Smooth muscle cell (in vitro differentiated cells): Measurements from ENCODE around the gene SLC6A8. TPM values are rescaled to one million over a fixed set of nuclear protein-coding genes. Genes with fewer than 3 reads are reported as not detected.

ENCODE experiments used
- DNase-seq: peaks from one replicate; lab custom pipeline; 2025; ENCODE audit not compliant: unreplicated experiment; lab: John Stamatoyannopoulos, UW
- H2AFZ ChIP-seq: fragments of 200-600 bp; sonication (generic); 2 replicates; pipeline ENCODE4 v1.6.0; 2016; ENCODE audit warnings: antibody characterized with exemption, low read depth, mild to moderate bottlenecking
- H3F3A ChIP-seq: fragments of 200-600 bp; sonication (generic); 2 replicates; pipeline ENCODE4 v1.6.0; 2017; ENCODE audit warnings: antibody characterized with exemption, low read depth
- H3K27ac ChIP-seq: fragments of 200-600 bp; sonication (generic); 2 replicates; pipeline ENCODE4 v1.5.1; 2016; ENCODE audit warnings: low read depth, mild to moderate bottlenecking
- H3K27me3 ChIP-seq: fragments of 200-600 bp; sonication (generic); 2 replicates; pipeline ENCODE4 v1.6.1; 2016; ENCODE audit warnings: low read depth, mild to moderate bottlenecking
- H3K36me3 ChIP-seq: fragments of 200-600 bp; sonication (generic); 2 replicates; pipeline ENCODE4 v1.5.1; 2016; ENCODE audit warnings: low read depth
- H3K4me1 ChIP-seq: fragments of 200-600 bp; sonication (generic); 2 replicates; pipeline ENCODE4 v1.5.1; 2016; ENCODE audit warnings: low read depth
- H3K4me2 ChIP-seq: fragments of 200-600 bp; sonication (generic); 2 replicates; pipeline ENCODE4 v1.6.0; 2016; ENCODE audit warnings: mild to moderate bottlenecking
- H3K4me3 ChIP-seq: fragments of 200-600 bp; sonication (generic); 2 replicates; pipeline ENCODE4 v1.5.1; 2016; ENCODE audit warnings: mild to moderate bottlenecking
- H3K79me2 ChIP-seq: fragments of 200-600 bp; sonication (generic); 2 replicates; pipeline ENCODE4 v1.6.0; 2016; ENCODE audit warnings: low read depth, mild to moderate bottlenecking
- H3K9ac ChIP-seq: fragments of 200-600 bp; sonication (generic); 2 replicates; pipeline ENCODE4 v1.6.0; 2016; ENCODE audit warnings: low read depth
- H3K9me3 ChIP-seq: fragments of 200-600 bp; sonication (generic); replicated peaks from 2 replicates; pipeline ENCODE4 v1.5.1; 2016; ENCODE audit warnings: low read depth
- H4K20me1 ChIP-seq: fragments of 200-600 bp; sonication (generic); 2 replicates; pipeline ENCODE4 v1.6.0; 2016; ENCODE audit warnings: low read depth
- WGBS: methylation state at CpG from one replicate; pipeline ENCODE4 v1.1.7; 2016; ENCODE audit warnings: low lambda C conversion rate; 5-methylcytosine and 5-hydroxymethylcytosine counted together
- polyA plus RNA-seq: library from polyadenylated mRNA; unstranded; fragments of >200 nt; fragmentation: Nextera tagmentation; extraction: Ambion mirVana; gene quantifications from 2 replicates; pipeline ENCODE4 v1.2.1, GENCODE V29; 2016
- total RNA-seq: library from RNA; depleted of rRNA; stranded (reverse); fragments of >200 nt; gene quantifications from 2 replicates; pipeline ENCODE4 v1.2.3, GENCODE V29; 2014
- TF ChIP-seq, protein P1 (sequence below): fragments of 200-600 bp; sonication (generic); IDR thresholded peaks from 2 replicates; pipeline ENCODE4 v1.5.1; 2017; ENCODE audit warnings: borderline replicate concordance, mild to moderate bottlenecking, antibody characterized with exemption; ENCODE audit not compliant: insufficient read depth, poor library complexity, severe bottlenecking

Gene SLC6A8
- total and polyA plus RNA-seq, 2 experiments from 2014 or later, result 45.2 to 98.1 TPM

DNA sequence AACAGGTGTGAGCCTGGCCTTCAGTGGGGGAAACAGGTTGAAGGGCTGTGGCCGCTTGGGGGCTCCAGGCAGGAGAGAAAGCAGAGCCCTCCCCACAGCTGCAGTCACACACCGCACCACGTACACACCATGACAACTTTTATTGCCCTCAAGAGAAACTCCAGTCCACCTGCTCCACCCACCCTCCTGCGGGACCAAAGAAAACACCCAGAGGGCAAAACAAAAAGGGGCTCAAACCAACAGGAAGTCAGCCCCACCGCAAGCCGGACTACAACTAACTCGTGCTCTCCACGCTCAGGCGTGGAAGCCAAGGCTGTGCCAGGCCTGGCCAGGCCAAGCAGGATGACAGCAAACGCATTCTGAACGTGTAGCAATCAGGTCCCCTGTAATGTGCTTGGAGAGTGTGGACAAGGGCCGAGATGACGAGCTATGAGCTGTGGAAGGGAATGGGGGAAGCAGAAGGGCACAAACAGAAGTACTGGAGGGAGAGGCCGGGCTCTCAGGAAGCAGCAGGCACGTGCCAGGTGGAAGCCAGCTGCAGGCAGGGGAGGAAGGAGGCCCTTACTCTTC lies 12.7 kb downstream of the SLC6A8 start:
- H3K27me3 ChIP-seq, result no peaks in the 10 kb centered on the region
- no peaks in the 10 kb centered on the region for H3K9me3 ChIP-seq
- WGBS, result 78% methylated on average over 12 of the region's 15 CpGs
- no peak overlapping the region for H3K9ac ChIP-seq
- TF ChIP-seq, protein P1, sequence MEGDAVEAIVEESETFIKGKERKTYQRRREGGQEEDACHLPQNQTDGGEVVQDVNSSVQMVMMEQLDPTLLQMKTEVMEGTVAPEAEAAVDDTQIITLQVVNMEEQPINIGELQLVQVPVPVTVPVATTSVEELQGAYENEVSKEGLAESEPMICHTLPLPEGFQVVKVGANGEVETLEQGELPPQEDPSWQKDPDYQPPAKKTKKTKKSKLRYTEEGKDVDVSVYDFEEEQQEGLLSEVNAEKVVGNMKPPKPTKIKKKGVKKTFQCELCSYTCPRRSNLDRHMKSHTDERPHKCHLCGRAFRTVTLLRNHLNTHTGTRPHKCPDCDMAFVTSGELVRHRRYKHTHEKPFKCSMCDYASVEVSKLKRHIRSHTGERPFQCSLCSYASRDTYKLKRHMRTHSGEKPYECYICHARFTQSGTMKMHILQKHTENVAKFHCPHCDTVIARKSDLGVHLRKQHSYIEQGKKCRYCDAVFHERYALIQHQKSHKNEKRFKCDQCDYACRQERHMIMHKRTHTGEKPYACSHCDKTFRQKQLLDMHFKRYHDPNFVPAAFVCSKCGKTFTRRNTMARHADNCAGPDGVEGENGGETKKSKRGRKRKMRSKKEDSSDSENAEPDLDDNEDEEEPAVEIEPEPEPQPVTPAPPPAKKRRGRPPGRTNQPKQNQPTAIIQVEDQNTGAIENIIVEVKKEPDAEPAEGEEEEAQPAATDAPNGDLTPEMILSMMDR, result no peak
- no peaks in the 10 kb centered on the region for H3F3A ChIP-seq
- no peak overlapping the region for H2AFZ ChIP-seq
- H3K79me2 ChIP-seq, result no peaks in the 10 kb centered on the region
- DNase-seq, result no peak
- no peaks in the 10 kb centered on the region for H3K36me3 ChIP-seq
- H3K4me3 ChIP-seq, result no peak overlapping the region
- H3K4me2 ChIP-seq, result no peak overlapping the region
- no peaks in the 10 kb centered on the region for H4K20me1 ChIP-seq
- H3K4me1 ChIP-seq, result no peaks in the 10 kb centered on the region
- H3K27ac ChIP-seq, result no peak overlapping the region

- Histone ChIP-seq H2AFZ (no peak overlapping the region), H3K27me3 (no peaks in the 10 kb centered on the region), H3K9ac (no peak overlapping the region), H4K20me1 (no peaks in the 10 kb centered on the region), H3K36me3 (no peaks in the 10 kb centered on the region), H3K27ac (no peak overlapping the region), H3K79me2 (no peaks in the 10 kb centered on the region), H3K9me3 (no peaks in the 10 kb centered on the region), H3F3A (no peaks in the 10 kb centered on the region), H3K4me3 (no peak overlapping the region), H3K4me2 (no peak overlapping the region), H3K4me1 (no peaks in the 10 kb centered on the region)
- 91% methylated on average over 6 of the region's 6 CpGs for WGBS
- TF ChIP-seq, protein P1, result no peak
- DNase-seq, result no peak
Measured at GRCh38 chrX:153700967-153701366, 13.2 kb downstream of the SLC6A8 start.

GRCh38 chrX:153701706-153702105 lies 14.0 kb downstream of the SLC6A8 start:
- TF ChIP-seq, protein P1, result no peak
- no peak overlapping the region for H3K4me3 ChIP-seq
- no peak overlapping the region for H2AFZ ChIP-seq
- H3K36me3 ChIP-seq, result no peaks in the 10 kb centered on the region
- no peaks in the 10 kb centered on the region for H3F3A ChIP-seq
- no peak overlapping the region for H3K27ac ChIP-seq
- no peaks in the 10 kb centered on the region for H3K4me1 ChIP-seq
- H3K4me2 ChIP-seq, result no peak overlapping the region
- no peak overlapping the region for H3K9ac ChIP-seq
- no peaks in the 10 kb centered on the region for H4K20me1 ChIP-seq
- no peak for DNase-seq
- no peaks in the 10 kb centered on the region for H3K79me2 ChIP-seq
- H3K9me3 ChIP-seq, result no peaks in the 10 kb centered on the region
- no peaks in the 10 kb centered on the region for H3K27me3 ChIP-seq
- WGBS, result 94% methylated on average over 12 of the region's 12 CpGs
